Limb (tissue), 2 donors: Measurements from ENCODE around the gene ATRX.
"Not testable (repeated sequence)": the region's sequence is repeated elsewhere in the genome, so short reads cannot be mapped to it uniquely, and the experiment has no call there.

ENCODE experiments used
- DNase-seq, 2 donors: peaks; one replicate each; pipeline ENCODE4 v3.0.0-alpha.2; 2016; ENCODE audit errors: extremely low spot score in 2 of 2

Gene ATRX

DNA sequence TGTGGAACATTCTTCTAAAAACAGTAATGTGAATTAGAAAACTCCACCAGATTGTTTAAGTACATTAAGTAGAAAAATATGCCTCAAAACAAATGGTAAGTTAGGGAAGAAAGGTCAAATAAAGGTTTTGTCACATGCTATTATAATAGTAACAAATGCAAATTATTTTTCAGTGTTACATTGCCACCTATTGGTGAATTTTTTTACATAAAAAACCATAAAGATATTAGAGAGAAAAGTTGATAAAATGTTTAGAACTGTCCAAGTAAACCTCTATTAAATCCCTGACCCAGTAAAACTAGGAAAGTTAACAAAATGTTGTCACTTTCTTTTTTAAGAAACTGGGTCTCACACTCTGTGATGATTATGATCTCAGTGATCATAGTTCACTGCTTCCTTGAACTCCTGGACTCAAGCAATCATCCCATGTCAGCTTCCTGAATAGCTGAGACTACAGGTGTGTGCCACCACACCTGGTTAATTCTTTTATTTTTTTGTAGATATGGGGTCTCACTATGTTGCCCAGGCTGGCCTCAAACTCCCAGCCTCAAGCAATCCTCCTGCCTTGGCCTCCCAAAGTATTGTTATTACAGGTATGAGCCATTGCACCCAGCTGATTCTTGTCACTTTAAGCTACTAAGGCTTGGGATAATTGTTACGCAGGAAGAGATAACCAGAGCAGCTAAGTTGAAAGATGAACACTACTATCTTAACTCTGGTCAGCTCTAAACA lies 157.6 kb downstream of the ATRX start:
- DNase-seq = no peak

DNA sequence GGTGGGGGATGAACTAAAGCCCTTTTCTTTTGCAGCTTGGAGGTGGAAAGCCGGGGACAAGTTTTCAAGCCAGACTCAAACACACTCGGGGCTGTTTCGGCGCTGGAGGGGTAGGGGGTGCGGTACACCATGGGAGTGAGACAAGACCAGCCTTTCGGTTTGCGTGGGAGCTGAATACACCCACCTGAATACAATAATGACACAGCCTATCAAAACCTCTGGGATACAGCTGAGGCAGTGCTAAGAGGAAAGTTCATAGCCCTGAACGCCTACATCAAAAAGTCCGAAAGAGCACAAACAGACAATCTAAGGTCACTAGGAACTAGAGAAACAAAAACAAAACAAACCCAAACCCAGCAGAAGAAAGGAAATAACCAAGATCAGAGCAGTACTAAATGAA lies 163.3 kb downstream of the ATRX start:
- DNase-seq = no peak

DNA sequence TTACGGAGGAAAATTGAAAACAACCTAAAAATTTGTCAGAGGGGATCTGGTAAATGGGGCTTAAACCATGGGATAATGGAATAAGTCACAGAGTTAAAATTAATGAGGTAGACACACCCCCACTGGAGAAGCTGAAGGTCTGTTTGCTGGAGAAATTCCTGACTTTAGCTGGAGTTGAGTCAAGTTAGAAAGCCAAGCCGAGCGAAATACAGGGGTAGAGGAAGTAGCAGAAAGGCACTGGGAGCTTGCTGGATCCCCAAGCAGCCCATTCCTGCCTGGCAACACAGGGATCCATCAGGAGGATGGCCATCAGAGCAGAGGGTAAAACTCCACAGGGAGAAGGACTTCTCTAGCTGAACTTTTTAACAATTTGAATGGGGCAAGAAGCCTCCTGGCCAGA lies 163.8 kb downstream of the ATRX start:
- DNase-seq = no peak

DNA sequence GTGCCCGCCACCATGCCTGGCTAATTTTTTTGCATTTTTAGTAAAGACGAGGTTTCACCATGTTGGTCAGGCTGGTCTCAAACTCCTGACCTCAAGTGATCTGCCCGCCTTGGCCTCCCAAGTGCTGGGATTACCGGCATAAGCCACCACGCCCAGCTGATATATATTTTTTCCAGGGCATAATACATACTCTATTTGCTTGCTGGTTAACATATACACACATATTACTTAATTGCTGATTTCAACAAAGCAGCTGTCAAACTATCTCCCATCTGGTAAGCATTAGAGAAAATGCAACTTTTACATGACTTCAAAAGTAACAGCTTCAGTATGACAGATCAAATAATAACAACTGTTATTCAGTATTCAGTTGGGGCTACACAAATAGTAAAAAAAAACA lies 164.6 kb downstream of the ATRX start:
- not testable (repeated sequence) for DNase-seq

DNA sequence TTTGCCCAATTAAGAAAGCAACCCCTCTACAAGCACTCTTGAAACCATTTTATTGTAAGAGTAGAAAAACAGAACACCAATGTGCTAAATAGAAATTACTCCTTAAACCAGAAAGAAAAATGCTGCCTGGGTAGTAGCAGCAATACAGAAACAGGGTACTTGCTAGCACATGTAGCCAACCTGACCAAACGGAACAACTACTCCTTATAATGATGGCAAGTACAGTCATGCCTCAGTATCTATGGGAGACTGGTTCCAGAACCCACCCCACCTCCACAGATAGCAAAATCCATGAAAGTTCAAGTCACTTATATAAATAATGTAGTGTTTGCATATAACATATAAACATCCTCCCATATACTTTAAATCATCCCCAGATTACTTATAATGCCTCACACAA lies 168.8 kb downstream of the ATRX start:
- no peak for DNase-seq

DNA sequence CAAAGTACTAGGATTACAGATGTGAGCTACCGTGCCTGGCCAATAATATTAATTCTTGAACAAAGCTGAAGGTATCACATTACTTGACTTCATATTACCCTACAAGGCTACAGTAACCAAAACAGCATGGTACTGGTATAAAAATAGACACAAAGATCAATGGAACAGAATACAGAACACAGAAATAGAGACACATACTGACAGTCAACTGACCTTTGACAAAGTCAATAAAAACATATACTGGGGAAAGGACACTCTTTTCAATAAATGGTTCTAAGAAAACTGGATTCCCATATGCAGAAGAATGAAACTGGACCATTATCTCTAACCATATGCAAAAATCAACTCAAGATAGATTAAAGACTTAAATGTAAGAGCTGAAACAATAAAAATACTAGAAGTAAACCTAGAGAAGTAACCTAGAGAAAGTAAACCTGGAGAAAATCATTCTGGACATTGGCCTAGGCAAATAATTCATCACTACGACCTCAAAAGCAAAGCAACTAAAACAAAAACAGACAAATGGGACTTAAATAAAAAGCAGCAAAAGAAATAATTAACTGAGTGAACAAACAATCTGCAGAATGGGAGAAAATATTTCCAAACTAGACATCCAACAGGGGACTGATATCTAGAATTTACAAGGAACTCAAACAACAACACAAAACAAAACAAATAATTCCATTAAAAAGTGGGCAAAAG lies 182.2 kb downstream of the ATRX start:
- no peak for DNase-seq

DNA sequence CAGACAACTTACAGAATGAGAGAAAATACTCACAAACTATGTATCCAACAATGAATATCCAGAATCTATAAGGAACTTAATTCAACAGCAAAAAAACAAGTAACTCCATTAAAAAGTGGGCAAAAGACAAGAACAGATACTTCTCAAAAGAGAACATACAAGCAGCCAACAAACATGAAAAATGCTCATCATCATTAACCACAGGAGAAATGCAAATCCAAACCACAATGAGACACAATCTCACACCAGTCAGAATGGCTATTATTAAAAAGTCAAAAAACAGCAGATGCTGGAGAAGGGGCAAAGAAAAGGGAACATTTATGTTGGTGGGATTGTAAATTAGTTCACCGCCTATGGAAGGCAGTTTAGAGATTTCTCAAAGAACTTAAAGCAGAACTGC lies 188.5 kb downstream of the ATRX start:
- DNase-seq = no peak

DNA sequence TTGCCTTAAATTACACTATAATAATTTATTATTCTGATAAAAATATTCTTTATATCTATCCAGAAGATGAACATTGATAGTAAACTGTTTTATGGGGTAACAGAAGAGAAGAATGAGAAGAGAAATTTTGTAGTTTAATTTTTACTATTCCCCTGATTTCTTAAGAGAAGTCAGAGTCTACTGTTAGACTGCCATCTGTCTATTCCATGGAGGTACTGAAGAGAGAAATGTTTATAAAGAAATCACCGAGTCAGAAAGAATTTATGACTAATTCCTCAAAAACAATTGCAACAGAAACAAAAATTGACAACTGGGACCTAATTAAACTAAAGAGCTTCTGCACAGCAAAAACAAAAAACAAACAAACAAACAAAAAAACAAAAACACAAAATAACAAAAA lies 188.9 kb downstream of the ATRX start:
- DNase-seq = no peak

DNA sequence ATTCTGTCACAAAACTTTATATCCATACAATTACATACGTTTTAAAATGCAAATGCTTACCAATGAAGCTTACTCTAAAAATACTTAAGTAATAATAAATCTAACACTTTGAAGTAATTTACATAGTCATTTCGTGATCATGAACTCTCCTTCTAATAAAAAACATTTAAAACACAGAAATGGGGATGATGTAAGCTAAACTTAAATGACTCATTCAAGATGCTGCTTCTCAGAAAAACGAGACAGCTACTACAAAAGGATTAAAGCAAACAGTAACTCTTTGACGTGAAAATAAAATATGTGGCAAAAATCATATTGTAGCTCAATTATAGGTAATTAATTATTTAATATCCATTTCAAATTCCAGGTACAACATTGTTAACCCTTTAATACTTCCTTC lies 190.2 kb downstream of the ATRX start:
- no peak for DNase-seq

DNA sequence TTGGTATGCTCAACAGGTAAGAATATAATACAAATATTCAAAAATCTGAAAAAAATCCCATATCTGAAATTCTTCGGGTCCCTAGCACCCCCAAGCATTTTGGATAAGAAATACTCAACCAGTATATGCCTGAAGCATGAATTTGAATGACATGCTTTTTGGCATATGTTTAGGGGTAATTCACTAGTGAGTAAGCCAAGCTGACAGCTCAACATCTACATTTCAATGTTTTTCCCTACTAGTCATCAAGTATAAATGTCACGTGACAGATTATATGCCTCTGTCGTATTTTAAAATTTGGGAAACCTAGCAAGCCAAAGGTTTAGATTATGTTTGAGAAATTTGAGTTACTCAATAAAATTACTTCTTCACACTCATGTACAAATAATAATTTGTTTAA lies 213.7 kb downstream of the ATRX start:
- DNase-seq = no peak

DNA sequence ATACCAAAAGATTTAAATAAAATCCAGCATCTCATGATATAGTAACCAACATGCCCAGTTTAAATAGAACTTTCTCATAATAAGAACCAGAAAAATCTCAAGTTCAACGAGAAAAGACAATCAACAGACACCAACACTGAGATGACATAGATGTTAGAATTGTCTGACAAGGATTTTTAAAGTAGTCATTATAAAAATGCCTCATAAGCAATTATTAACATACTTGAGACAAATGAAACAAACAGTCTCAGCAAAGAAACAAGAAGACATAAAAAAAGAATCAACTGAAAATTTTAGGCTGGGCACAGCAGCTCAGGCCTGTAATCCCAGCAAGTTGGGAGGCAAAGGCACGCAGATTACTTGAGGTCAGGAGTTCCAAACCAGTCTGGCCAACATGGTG lies 220.7 kb downstream of the ATRX start:
- DNase-seq = no peak

DNA sequence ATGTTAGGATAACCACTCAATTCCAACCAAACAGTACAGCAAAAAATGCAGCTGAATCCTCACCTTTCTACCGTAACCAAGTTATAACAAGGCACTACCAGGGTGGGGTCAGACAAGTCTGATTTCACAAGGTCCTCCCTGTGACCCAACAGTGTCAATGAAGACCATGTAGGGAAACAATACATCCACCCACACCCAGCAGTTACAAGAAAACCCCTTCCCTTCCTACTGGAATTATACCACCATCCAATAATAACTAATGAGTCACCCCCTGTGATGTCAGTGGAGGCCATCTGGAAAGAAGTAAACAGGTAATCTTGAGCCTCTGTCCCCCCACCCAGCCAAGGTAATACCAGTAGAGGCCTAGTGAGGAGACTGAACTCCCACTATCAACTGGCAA lies 221.2 kb downstream of the ATRX start:
- no peak for DNase-seq

DNA sequence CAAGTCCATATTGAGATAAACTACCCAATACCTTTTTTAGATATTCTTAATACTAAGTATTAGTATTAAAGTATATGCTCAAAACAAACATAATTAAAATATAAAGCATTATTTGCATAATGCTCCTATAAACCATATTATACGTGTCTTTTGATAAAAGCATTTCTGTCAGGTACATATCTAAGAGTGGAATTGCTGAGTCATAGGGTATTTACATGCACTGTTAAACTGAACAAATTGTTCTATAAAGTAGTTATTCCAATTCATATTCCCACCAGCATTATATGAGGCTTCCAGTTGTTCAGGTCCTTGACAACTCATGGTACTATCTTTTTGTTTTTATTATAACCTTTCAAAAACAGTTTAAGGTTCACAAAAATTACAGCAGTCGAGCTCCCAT lies 224.6 kb downstream of the ATRX start:
- no peak for DNase-seq

DNA sequence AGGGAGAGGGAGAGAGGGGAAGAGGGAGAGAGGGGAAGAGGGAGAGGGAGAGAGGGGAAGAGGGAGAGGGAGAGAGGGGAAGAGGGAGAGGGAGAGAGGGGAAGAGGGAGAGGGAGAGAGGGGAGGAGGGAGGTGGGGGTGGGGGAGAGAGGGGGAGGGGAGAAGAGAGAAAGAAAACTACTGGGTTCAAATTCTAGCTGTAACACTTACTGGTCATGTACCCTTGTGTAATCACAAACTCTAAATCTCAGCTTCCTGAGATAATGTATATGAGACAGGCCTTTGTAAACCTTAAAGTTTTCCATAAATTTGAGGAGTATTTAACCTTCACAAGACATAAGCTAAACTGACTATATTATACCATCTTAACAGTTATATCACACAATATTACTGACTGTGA lies 229.7 kb downstream of the ATRX start:
- DNase-seq = no peak

DNA sequence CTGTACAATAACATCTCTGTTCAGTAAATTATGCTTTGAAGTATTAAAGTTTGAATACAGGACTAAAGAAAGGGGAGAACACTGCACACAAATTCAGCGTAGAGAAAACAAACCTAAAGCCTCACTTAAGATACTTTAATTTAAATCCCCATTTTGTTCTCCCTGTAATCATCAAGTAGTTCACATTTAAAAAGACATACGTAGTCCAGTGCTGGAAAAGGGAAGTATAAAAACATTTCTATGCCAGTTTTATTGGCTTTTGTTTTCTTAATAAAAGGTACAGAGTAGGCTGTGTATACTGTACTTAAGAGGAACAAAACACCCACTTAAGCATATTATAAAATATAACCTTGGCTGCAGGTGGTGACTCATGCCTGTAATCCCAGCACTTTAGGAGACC lies 237.3 kb downstream of the ATRX start:
- DNase-seq = no peak

DNA sequence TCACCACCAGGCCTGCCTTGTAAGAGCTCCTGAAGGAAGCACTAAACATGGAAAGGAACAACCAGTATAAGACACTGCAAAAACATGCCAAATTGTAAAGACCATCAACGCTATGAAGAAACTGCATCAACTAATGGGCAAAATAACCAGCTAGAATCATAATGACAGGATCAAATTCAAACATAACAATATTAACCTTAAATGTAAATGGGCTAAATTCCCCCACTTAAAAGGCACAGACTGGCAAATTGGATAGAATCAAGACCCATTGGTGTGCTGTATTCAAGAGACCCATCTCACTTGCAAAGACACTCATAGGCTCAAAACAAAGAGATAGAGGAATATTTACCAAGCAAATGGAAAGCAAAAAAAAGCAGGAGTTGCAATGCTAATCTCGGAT lies 246.2 kb downstream of the ATRX start:
- not testable (repeated sequence) for DNase-seq

DNA sequence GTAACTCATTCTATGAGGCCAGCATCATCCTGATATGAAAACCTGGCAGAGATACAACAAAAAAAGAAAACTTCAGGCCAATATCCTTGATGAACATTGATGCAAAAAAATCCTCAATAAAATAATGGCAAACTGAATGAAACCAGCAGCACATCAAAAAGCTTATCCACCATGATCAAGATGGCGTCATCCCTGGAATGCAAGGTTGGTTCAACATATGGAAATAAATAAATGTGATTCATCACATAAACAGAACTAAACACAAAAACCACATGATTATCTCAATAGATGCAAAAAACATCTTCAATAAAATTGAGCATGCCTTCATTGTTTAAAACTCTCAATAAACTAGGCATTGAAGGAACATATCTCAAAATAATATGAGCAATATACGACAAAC lies 254.8 kb downstream of the ATRX start:
- DNase-seq = not testable (repeated sequence)

DNA sequence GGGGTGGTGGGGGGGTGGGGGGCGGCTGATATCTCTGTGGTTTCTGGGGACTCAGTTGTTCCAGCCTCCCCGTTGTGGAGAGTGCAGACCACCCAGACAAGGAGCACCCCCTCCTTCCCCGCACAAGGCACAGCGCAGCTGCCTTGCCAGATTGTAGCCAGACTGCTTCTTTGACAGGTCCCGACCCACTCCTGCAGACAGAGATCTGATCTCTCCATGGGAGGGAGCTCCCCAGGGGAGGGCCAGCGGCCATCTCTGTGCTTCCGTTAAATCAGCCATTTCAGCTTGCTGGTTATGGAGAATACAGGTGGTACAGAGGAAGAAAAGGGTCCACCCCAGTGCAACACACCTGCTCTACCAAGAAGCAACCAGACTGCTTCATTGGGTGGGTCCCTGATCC lies 258.0 kb downstream of the ATRX start:
- DNase-seq = no peak

DNA sequence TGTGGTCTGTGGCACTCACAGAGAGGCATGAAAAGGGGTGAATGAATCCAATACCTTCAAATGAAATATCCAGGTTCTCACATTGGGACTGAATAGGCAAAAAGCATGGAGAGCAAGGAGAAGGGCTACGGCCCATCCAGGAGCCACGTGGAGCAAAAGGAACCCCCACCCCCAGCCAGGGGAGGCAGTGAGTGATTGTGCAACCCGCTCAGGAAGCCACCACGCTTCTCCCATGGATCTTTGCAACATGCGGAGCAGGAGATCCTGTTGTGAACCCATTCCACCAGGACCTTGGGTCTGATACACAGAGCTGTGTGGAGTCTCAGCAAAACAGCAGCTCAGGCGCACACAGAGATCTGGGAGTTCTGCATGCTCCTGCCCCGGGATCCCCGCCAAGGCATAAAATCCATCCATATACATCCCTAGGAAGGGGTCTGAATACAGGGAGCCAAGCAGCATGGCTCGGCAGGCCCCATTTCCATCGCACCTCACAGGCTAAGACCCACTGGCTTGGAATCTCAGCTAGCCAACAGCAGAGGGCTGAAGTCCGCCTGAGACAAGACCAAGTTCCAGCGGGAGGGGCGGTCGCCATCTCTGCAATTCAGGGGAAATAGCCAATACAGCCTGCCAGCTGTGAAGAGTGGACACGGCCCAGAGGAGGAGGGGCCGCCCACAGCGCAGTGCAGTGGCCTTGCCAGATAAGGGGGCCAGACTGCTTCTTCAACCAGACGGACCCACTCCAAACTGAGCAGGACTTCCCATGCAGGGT lies 258.6 kb downstream of the ATRX start:
- DNase-seq = peak in 1 of 2 donors; percentile 30

DNA sequence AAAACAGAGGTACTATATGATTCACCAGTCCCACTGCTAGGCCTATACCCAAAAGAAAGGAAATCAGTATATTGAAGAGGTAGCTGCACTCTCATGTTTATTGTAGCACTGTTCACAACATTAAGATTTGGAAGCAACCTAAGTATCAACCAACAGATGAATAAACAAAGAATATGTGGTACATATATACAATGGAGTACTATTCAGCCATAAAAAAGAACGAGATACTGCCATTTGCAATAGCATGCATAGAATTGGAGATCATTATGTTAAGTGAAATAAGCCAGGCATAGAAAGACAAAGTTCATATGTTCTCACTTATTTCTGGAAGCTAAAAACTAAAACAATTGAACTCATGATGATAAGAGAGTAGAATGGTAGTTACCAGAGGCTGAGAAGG lies 266.3 kb downstream of the ATRX start:
- DNase-seq = no peak

DNA sequence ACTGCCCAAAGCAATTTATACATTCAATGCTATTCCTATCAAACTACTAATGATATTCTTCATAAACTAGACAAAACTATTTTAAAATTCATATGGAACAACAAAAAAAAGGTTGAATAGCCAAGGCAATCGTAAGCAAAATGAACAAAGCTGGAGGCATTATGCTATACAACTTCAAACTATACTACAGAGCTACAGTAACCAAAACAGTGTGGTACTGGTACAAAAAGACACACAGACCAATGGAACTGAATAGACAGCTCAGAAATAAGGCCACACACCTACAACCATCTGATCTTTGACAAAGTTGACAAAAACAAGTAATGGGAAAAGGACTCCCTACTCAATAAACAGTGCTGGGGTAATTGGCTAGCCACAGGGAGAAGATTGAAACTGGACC lies 271.8 kb downstream of the ATRX start:
- no peak for DNase-seq

DNA sequence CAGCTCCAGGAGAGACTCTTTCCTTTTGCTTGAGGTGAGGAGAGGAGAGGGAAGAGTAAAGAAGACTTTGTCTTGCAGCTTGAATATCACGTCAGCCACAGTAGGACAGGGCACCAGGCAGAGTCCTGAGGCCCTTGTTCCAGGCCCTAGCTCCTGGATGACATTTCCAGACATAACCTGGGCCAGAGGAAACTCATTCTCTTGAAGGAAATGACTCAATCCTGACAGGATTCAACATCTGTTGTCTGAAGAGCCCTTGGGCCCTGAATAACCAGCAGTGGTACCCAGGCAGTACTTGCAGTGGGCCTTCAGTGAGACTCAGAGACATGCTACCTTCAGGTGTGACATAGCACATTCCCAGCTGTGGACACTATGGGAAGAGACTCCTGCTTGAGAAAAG lies 276.0 kb downstream of the ATRX start:
- DNase-seq = no peak

DNA sequence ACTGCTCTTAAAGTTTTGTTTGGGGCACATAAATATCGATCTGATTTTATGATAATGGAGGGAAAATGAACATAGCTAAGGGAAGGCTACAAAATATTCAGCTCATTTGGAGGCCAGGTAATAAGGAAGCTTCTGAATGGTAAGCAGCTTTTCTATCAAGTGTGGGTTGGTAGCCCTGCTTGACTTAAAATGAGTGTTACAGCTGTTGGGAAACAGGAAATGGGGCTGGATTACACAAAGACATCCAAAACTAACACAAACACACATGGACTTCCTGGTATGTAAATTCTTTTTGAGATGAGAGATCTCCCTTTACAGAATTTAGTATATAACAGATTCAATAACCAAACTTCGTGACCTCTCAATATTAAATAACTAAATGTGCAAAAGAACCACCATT lies 280.8 kb downstream of the ATRX start:
- no peak for DNase-seq
